OCI-LY7 (cell line): ENCODE data around the gene PLXDC1. TPM values are rescaled to one million over a fixed set of nuclear protein-coding genes. Genes with fewer than 3 reads are reported as not detected.

Source experiments
- BruUV-seq: library from RNA; stranded (reverse); fragments of 400-500 nt; replicated peaks from 2 replicates; lab custom pipeline; 2021; lab: Mats Ljungman, UMichigan
- CTCF ChIA-PET: fragments of 300-600 bp; sonication (Branson Sonifier 250); formaldehyde crosslinking; loops from one replicate; lab custom pipeline; 2022; ENCODE audit warnings: antibody characterized with exemption; ENCODE audit not compliant: unreplicated experiment; lab: Charles Lee
- POLR2A ChIA-PET: fragments of 300-600 bp; sonication (Branson Sonifier 250); formaldehyde crosslinking; loops from one replicate; lab custom pipeline; 2022; ENCODE audit warnings: antibody characterized with exemption; lab: Charles Lee
- DNase-seq: peaks from one replicate; pipeline ENCODE4 v3.0.0-alpha.2; 2015; ENCODE audit warnings: low spot score
- H2AFZ ChIP-seq: fragments of 200-600 bp; sonication (generic), shearing (Covaris generic); 2 replicates; pipeline ENCODE4 v1.6.1; 2014; ENCODE audit warnings: mild to moderate bottlenecking, antibody characterized with exemption, low read length, moderate library complexity
- H3K27ac ChIP-seq: fragments of 200-600 bp; sonication (generic); 2 replicates; pipeline ENCODE4 v1.5.1; 2014; ENCODE audit warnings: mixed run types, low read depth, mild to moderate bottlenecking, moderate library complexity, low read length, inconsistent platforms; ENCODE audit not compliant: poor library complexity, severe bottlenecking
- H3K36me3 ChIP-seq: fragments of 200-600 bp; sonication (generic); 2 replicates; pipeline ENCODE4 v1.6.1; 2014; ENCODE audit warnings: mild to moderate bottlenecking, antibody characterized with exemption, low read length, moderate library complexity, mixed read lengths; ENCODE audit not compliant: insufficient read depth
- H3K4me1 ChIP-seq: fragments of 200-600 bp; sonication (generic); 2 replicates; pipeline ENCODE4 v1.5.1; 2014; ENCODE audit warnings: mild to moderate bottlenecking, low read length; ENCODE audit not compliant: insufficient read depth, poor library complexity, severe bottlenecking
- H3K4me2 ChIP-seq: fragments of 200-600 bp; sonication (generic); 2 replicates; pipeline ENCODE4 v1.6.1; 2014; ENCODE audit warnings: mild to moderate bottlenecking, low read length
- H3K4me3 ChIP-seq: fragments of 200-600 bp; sonication (generic); 2 replicates; pipeline ENCODE4 v1.5.1; 2014; ENCODE audit warnings: mild to moderate bottlenecking, low read depth, low read length; ENCODE audit not compliant: poor library complexity, severe bottlenecking
- H3K79me2 ChIP-seq: fragments of 200-600 bp; sonication (generic); 2 replicates; pipeline ENCODE4 v1.6.1; 2016; ENCODE audit warnings: low read depth, mild to moderate bottlenecking, low read length, moderate library complexity, mixed read lengths; ENCODE audit not compliant: insufficient read depth
- H3K9me2 ChIP-seq: fragments of 200-600 bp; sonication (generic); 2 replicates; pipeline ENCODE4 v1.6.1; 2016; ENCODE audit warnings: mild to moderate bottlenecking, low read length, mixed read lengths; ENCODE audit not compliant: insufficient read depth
- H3K9me3 ChIP-seq: fragments of 200-600 bp; sonication (generic); 2 replicates; pipeline ENCODE4 v1.6.1; 2014; ENCODE audit warnings: mild to moderate bottlenecking, mixed run types, low read length, mixed read lengths
- H4K20me1 ChIP-seq: fragments of 200-600 bp; sonication (generic); 2 replicates; pipeline ENCODE4 v1.6.1; 2014; ENCODE audit warnings: mild to moderate bottlenecking, antibody characterized with exemption, low read length, moderate library complexity, mixed read lengths; ENCODE audit not compliant: insufficient read depth
- EZH2phosphoT487 ChIP-seq: fragments of 200-600 bp; sonication (generic); IDR thresholded peaks from 2 replicates; pipeline ENCODE4 v1.6.1; 2018; ENCODE audit warnings: low read depth, borderline replicate concordance, mild to moderate bottlenecking, mixed run types, antibody characterized with exemption, low read length, moderate library complexity, mixed read lengths
- intact Hi-C: fragments of 100-400 bp; cut with micrococcal nuclease; formaldehyde crosslinking; loops from one replicate; pipeline ENCODE4 v1.10.0; 2022; ENCODE audit not compliant: unreplicated experiment
- total RNA-seq, 2 experiments: library from RNA; depleted of rRNA in 1 of 2; stranded (reverse); fragments of >200 nt in 1 of 2; shearing (Covaris generic) in 1 of 2; gene quantifications; 2 replicates each; pipeline ENCODE4 v1.2.3, GENCODE V29; 2014 to 2022
- TF ChIP-seq, protein P1 (sequence below): fragments of 200-600 bp; sonication (generic); conservative IDR thresholded peaks from 2 replicates; pipeline ENCODE4 v1.5.1; 2014; ENCODE audit warnings: mild to moderate bottlenecking, antibody characterized with exemption, low read length, moderate library complexity, mixed read lengths

Gene PLXDC1
- total RNA-seq, 2 experiments from 2014 or later, result 0.13 to 0.67 TPM

DNA sequence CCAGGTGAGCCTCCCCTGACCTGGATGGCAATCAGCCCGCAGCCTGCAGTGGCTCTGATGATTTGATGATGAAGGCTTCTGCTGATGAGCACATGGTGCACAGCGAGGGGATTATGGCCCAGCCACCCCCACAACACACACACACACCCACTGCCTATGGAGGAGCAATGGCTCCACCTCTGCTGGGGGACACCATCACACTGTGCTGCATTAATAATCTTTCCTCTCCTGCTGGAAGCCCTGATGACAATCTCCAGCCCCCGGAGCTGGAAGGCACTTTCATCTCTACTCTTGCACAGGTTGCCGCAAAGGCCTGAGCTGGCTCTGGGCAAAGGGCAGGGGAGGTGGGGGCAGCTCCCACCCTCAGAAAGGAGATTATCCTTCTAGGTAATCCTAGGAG lies 79.9 kb downstream of the PLXDC1 start:
- no peak for DNase-seq
- POLR2A ChIA-PET, result interaction anchor here (1.0 kb wide), 1 partner anchor 76 kb away, joined by 3 read pairs; no protein-coding TSS in a partner anchor
- intact Hi-C loops, result no loop called here
- Histone ChIP-seq H3K4me1 (no peaks in the 10 kb centered on the region), H2AFZ (no peak overlapping the region), H3K9me3 (no peaks in the 10 kb centered on the region), H3K79me2 (no peaks in the 10 kb centered on the region), H4K20me1 (no peaks in the 10 kb centered on the region), H3K9me2 (no peaks in the 10 kb centered on the region), H3K36me3 (no peaks in the 10 kb centered on the region), H3K4me2 (no peak overlapping the region), H3K4me3 (no peak overlapping the region), H3K27ac (no peak overlapping the region)
- CTCF ChIA-PET, result interaction anchor here (1.1 kb wide), 1 partner anchor 21 kb away, joined by 4 read pairs; no protein-coding TSS in a partner anchor
- no TSS peak for BruUV-seq
- TF ChIP-seq EZH2phosphoT487, result no peak
- TF ChIP-seq, protein P1, sequence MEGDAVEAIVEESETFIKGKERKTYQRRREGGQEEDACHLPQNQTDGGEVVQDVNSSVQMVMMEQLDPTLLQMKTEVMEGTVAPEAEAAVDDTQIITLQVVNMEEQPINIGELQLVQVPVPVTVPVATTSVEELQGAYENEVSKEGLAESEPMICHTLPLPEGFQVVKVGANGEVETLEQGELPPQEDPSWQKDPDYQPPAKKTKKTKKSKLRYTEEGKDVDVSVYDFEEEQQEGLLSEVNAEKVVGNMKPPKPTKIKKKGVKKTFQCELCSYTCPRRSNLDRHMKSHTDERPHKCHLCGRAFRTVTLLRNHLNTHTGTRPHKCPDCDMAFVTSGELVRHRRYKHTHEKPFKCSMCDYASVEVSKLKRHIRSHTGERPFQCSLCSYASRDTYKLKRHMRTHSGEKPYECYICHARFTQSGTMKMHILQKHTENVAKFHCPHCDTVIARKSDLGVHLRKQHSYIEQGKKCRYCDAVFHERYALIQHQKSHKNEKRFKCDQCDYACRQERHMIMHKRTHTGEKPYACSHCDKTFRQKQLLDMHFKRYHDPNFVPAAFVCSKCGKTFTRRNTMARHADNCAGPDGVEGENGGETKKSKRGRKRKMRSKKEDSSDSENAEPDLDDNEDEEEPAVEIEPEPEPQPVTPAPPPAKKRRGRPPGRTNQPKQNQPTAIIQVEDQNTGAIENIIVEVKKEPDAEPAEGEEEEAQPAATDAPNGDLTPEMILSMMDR, result no peak

DNA sequence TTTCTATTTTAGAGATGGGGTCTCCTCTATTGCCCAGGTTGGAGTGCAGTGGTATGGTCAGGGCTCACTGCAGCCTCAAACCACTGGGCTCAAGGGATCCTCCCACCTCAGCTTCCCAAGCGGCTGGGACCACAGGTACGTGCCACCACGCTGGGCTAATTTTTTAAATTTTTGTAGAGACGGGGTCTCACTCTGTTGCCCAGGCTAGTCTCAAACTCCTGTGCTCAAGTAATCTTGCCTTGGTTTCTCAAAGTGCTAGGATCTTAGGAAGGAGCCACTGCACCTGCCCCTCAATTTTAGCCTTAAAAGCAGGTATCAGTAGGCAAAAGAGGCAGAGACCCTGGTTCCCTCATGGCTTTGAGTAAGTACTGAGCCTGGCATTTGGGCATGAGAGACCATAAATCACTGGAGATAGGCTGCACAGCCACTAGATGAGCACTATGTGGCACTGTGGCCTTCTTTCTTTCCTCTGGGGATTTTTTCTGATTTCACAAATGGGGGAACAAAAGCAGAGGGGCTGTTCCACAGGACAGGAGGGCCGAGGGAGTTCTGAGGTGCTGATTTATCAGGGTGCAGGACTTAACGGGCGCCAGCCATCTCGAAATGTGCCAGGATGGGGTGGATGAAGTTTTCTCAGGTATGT lies 82.2 kb downstream of the PLXDC1 start:
- peak; percentile 76 for DNase-seq
- H3K9me3 ChIP-seq, result no peaks in the 10 kb centered on the region
- no peak overlapping the region for H3K27ac ChIP-seq
- no TSS peak for BruUV-seq
- CTCF ChIA-PET, result no interaction called here
- H3K4me3 ChIP-seq, result no peak overlapping the region
- no peaks in the 10 kb centered on the region for H3K36me3 ChIP-seq
- H3K4me1 ChIP-seq, result no peaks in the 10 kb centered on the region
- H2AFZ ChIP-seq, result no peak overlapping the region
- H3K9me2 ChIP-seq, result no peaks in the 10 kb centered on the region
- POLR2A ChIA-PET, result interaction anchor here (0.6 kb wide), 1 partner anchor 77 kb away, joined by 3 read pairs; no protein-coding TSS in a partner anchor
- H4K20me1 ChIP-seq, result no peaks in the 10 kb centered on the region
- no peak overlapping the region for H3K4me2 ChIP-seq
- intact Hi-C loops, result loop anchor here (1.0 kb wide), 1 partner anchor 84 kb away; no protein-coding TSS in a partner anchor
- TF ChIP-seq EZH2phosphoT487, result no peak
- TF ChIP-seq, protein P1, result peak; percentile 85
- H3K79me2 ChIP-seq, result no peaks in the 10 kb centered on the region

DNA sequence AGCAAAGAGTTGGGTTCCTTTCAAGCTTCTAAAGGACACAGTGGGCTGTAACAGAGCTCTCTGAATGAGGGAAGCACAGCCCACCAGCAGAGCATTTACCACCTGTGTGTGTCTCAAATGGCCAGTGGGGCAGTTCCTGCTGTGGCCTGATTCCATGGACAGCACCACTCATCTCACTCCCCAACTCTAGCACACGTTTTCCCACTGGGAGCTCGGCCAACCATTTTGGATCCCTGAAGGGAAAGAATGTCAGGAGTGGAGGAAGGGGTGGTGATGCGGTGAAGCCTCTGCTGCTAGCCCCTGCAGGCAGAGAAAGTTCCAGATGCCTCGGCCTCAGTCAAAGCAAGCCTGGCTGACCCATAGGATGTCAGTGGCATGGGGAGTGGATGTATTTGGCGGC lies 86.6 kb downstream of the PLXDC1 start:
- CTCF ChIA-PET, result no interaction called here
- no peak overlapping the region for H3K4me3 ChIP-seq
- intact Hi-C loops, result no loop called here
- TF ChIP-seq, protein P1, result no peak
- TF ChIP-seq EZH2phosphoT487, result no peak
- no peaks in the 10 kb centered on the region for H3K9me3 ChIP-seq
- BruUV-seq, result no TSS peak
- H3K79me2 ChIP-seq, result no peaks in the 10 kb centered on the region
- H3K36me3 ChIP-seq, result no peaks in the 10 kb centered on the region
- POLR2A ChIA-PET, result no interaction called here
- H3K9me2 ChIP-seq, result no peaks in the 10 kb centered on the region
- H3K27ac ChIP-seq, result no peak overlapping the region
- no peak for DNase-seq
- H2AFZ ChIP-seq, result no peak overlapping the region
- H3K4me2 ChIP-seq, result no peak overlapping the region
- no peaks in the 10 kb centered on the region for H4K20me1 ChIP-seq
- H3K4me1 ChIP-seq, result no peaks in the 10 kb centered on the region
